ENCODE measurements around the gene CEL. TPM values are rescaled to one million over a fixed set of nuclear protein-coding genes. Genes with fewer than 3 reads are reported as not detected.
A peak's percentile ranks its signal among the peaks of the same experiment; 100 is the strongest.

CEL gene
- total and polyA plus RNA-seq, 5 donors from 2014 or later = 0.37 TPM; not detected in 4

DNA sequence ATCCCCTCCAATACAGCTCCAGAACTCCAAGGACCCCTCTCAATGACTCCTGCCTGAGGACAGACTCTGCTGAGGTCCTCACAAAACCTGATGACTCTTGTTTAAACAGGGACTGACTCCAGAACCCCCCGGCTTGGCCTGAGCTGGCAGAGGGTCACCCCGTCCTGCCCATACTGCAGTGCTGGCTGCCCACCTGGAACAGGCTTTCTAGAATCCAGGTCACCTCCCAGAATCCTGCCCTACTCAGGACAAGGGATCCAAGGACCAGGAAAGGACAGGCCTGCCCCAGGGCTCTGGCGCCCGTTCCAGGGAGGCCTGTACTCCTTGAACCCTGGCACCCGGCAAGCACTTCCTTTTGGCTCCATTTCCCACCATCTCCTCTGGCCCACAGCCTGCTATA is 37.1 kb downstream of the CEL start:
- Histone ChIP-seq H3K36me3 (ENCODE audit: control insufficient read depth, insufficient read depth, low read length) (peaks cover 70% of the 10 kb centered on the region), H3K27ac (ENCODE audit: insufficient read depth, low read length, poor library complexity, severe bottlenecking) (no peak overlapping the region), H3K4me3 (ENCODE audit: low read depth, low read length) (no peak overlapping the region), H3K9me3 (ENCODE audit: control insufficient read depth in 2 of 2, low read length in 2 of 2) (peaks cover 8 to 10% of the 10 kb centered on the region in 2 experiments), H3K4me1 (ENCODE audit: control insufficient read depth, insufficient read depth, low read length, poor library complexity, severe bottlenecking) (no peaks in the 10 kb centered on the region), H3K27me3 (ENCODE audit: control insufficient read depth, insufficient read depth, low read length) (no peaks in the 10 kb centered on the region)
- H3K4me3 Mint-ChIP-seq = no peak overlapping the region
- ATAC-seq (ENCODE audit: low read depth in 2 of 2) (no peak), DNase-seq (no peak)
- peaks cover 0 to 14% (median 4%) of the 10 kb centered on the region in 7 donors for H3K9me3 Mint-ChIP-seq
- H3K36me3 Mint-ChIP-seq = peaks cover 47% of the 10 kb centered on the region
- H3K27me3 Mint-ChIP-seq = no peaks in the 10 kb centered on the region
- H3K4me1 Mint-ChIP-seq = peaks cover 0 to 6% (median 0%) of the 10 kb centered on the region in 4 donors
- no peak overlapping the region for H3K27ac Mint-ChIP-seq

DNA sequence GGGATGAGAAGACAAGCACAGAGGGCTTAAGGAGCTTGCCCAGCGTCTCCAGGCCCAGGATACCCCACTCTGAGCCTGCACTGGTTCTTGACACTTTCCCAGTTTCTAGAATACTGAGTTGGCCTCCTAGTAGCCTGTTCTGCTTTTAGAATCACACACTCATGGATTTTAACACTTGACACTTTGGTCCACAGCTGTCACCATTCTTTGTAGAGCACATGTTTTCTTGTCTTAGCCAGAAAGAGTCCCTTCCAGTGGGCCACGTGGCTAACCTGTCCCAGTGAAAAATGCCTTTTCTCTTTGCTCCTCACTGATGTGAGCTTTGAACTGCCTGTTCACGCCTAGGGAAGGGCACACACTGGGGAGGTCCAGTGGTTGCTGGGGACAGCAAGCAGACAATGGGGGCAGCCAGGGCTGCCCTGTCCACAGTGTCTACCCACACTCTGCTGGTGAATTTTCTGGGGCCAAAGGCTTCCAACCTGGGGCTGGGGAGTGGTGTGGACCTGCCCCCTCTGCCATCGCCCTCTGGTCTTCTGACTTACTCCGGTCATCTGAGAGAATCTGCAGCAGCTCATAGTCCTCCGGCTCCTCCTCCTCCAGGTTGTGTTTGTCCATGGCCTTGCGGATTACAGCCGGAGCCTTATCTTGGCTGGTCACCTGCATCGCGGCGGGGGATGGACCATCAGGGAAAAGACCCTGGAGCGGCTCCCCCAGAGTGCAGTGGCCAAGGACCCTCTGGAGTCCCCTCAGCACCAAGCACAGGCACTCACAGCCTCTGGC is 38.1 kb downstream of the CEL start:
- Histone ChIP-seq H3K4me3 (ENCODE audit: low read depth, low read length) (no peak overlapping the region), H3K36me3 (ENCODE audit: control insufficient read depth, insufficient read depth, low read length) (peaks cover 75% of the 10 kb centered on the region), H3K4me1 (ENCODE audit: control insufficient read depth, insufficient read depth, low read length, poor library complexity, severe bottlenecking) (no peaks in the 10 kb centered on the region), H3K27ac (ENCODE audit: insufficient read depth, low read length, poor library complexity, severe bottlenecking) (no peak overlapping the region), H3K27me3 (ENCODE audit: control insufficient read depth, insufficient read depth, low read length) (no peaks in the 10 kb centered on the region), H3K9me3 (ENCODE audit: control insufficient read depth in 2 of 2, low read length in 2 of 2) (peaks cover 8 to 10% of the 10 kb centered on the region in 2 experiments)
- no peak overlapping the region for H3K27ac Mint-ChIP-seq
- peaks cover 0 to 4% (median 0%) of the 10 kb centered on the region in 4 donors for H3K4me1 Mint-ChIP-seq
- H3K36me3 Mint-ChIP-seq = peaks cover 47% of the 10 kb centered on the region
- DNase-seq (no peak), ATAC-seq (ENCODE audit: low read depth in 2 of 2) (no peak)
- no peaks in the 10 kb centered on the region for H3K27me3 Mint-ChIP-seq
- H3K4me3 Mint-ChIP-seq = no peak overlapping the region
- peaks cover 0 to 13% (median 4%) of the 10 kb centered on the region in 7 donors for H3K9me3 Mint-ChIP-seq

DNA sequence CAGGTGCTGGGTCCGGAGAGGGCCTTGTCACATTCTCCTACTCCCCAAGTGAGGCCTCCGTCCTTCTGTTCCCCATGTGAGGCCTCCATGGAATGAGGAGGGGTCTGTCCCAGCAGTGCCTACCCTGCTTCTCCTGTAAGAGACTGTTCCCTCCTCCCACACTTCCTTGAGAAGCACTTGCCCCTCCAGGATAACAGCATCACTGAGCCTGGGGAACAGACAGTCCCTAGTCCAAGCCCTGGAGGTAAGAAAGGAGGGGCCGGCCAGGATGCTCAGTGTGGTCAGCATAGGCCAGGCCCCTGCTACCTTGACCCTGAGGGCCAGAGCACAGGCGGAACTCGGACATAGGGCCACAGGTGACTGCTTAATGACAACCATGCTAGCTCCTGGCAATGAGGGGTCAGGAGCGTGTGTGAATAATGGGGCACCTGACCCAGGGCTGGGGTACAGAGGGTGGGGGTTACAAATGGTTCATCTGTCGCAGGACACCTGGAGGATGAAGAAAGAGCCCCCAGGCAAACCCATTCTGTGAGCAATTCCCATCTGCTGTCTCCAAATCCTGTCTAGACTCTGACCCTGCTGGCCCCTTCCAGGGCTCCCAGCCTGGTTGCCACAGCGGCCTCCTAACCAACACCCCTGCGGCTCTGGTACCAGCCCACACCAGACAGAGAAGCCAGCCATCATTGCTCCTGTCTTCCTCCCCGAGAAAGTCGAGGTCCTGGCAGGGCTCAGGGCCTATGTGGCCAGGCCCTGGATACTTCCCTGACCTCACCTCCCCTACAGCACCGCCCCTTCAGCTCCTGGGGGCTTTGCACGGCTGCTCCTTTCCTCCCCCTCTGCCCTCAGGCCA is 39.0 kb downstream of the CEL start:
- H3K4me1 ChIP-seq (ENCODE audit: control insufficient read depth, insufficient read depth, low read length, poor library complexity, severe bottlenecking) = no peaks in the 10 kb centered on the region
- Mint-ChIP-seq H3K4me1 (no peaks in the 10 kb centered on the region), H3K36me3 (peaks cover 47% of the 10 kb centered on the region), H3K27ac (no peak overlapping the region), H3K27me3 (no peaks in the 10 kb centered on the region), H3K4me3 (no peak overlapping the region), H3K9me3 (peaks cover 0 to 10% (median 4%) of the 10 kb centered on the region in 7 donors)
- H3K36me3 ChIP-seq (ENCODE audit: control insufficient read depth, insufficient read depth, low read length) = peaks cover 81% of the 10 kb centered on the region
- H3K4me3 ChIP-seq (ENCODE audit: low read depth, low read length) = no peak overlapping the region
- DNase-seq (no peak), ATAC-seq (ENCODE audit: low read depth in 2 of 2) (no peak)
- no peaks in the 10 kb centered on the region for H3K27me3 ChIP-seq (ENCODE audit: control insufficient read depth, insufficient read depth, low read length)
- H3K9me3 ChIP-seq (ENCODE audit: control insufficient read depth in 2 of 2, low read length in 2 of 2) = peaks cover 8 to 10% of the 10 kb centered on the region in 2 experiments
- H3K27ac ChIP-seq (ENCODE audit: insufficient read depth, low read length, poor library complexity, severe bottlenecking) = no peak overlapping the region

DNA sequence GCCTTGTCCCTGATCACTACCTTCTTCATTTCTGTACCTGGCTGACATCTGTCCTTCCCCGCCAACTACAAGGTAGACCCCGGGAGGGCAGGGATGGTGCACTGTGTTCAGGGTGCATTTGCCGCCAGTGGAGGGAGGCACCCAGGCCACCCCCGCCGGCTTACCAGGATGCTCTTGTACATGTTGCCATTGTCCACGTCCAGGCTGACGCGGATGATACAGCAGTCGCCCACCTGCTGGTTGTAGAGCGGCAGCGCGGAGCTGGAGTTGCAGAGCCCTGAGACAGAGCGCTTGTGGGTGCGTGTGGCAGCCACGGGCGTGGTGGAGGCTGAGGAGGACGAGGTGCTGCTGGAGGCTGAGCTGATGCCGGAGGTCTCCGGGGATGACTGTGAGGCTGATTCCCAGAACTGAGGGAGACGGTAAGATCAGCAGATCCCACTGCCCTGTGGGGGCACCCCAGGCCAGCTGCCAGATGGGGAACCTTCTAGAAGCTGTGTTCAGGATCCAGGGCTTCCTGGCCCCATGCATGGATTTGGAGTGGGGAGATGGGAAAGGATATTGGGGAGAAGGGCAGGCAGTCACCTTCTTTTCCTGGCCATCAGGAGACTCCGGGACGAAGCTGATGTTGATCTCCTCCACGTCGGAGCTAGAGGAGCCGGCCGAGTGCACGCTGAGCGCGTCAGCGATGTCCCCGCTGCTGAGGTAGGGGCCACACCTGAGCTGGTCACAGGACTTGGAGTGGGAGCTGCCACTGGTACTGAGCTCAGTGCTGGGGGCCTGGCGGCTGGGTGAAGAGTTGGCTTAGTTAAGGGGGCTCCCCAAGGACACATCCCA is 39.8 kb downstream of the CEL start:
- Histone ChIP-seq H3K4me1 (ENCODE audit: control insufficient read depth, insufficient read depth, low read length, poor library complexity, severe bottlenecking) (no peaks in the 10 kb centered on the region), H3K36me3 (ENCODE audit: control insufficient read depth, insufficient read depth, low read length) (peaks cover 89% of the 10 kb centered on the region), H3K27me3 (ENCODE audit: control insufficient read depth, insufficient read depth, low read length) (no peaks in the 10 kb centered on the region), H3K4me3 (ENCODE audit: low read depth, low read length) (no peak overlapping the region), H3K9me3 (ENCODE audit: control insufficient read depth in 2 of 2, low read length in 2 of 2) (peaks cover 4 to 8% of the 10 kb centered on the region in 2 experiments), H3K27ac (ENCODE audit: insufficient read depth, low read length, poor library complexity, severe bottlenecking) (no peak overlapping the region)
- Mint-ChIP-seq H3K27me3 (no peaks in the 10 kb centered on the region), H3K4me3 (no peak overlapping the region), H3K9me3 (peaks cover 0 to 4% (median 0%) of the 10 kb centered on the region in 7 donors), H3K27ac (peak overlapping the region in 1 of 3 donors; percentile 89), H3K4me1 (no peaks in the 10 kb centered on the region), H3K36me3 (peaks cover 43% of the 10 kb centered on the region)
- no peak for DNase-seq
- ATAC-seq (ENCODE audit: low read depth in 2 of 2) = no peak

DNA sequence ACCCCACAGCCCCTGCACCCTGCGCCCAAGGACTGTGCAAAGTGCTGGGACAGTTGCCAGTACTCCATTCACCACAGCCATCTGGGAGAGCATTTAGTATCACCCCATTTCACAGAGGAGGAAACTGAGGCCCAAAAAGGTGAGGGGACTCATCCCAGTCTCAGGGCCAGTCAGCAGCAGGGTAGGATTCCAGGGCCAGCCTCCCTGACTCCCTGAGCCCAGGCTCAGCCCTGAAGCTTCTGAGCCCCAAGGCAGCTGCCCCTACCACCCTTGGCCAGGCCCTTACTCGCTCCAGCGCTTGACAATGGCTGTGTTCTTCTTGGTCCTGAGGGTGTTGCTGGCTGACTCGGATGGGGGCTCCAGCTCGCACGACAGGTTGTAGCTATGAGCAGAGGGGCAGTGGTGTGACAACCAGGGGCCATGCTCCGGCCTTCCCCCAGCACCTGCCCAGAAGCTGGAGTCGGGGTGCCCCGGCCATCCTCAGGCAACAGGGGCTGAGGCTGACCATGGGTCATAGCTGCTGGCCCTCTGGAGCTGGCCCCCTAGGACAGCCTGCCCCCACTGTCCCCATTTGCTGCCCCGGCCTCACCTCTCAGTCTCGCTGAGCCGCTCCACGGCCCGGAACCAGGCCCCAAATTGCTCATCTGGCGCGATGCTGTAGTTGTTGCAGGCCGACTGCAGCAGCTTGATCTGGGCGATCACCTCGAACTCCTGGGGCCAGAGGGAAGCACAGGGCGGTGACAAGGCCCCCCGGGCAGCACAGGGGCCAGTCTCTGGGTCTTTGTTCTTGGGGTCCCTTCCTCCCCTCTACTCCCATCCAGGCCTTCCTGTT is 40.6 kb downstream of the CEL start:
- H3K4me1 Mint-ChIP-seq = no peaks in the 10 kb centered on the region
- H3K27ac ChIP-seq (ENCODE audit: insufficient read depth, low read length, poor library complexity, severe bottlenecking) = no peak overlapping the region
- no peaks in the 10 kb centered on the region for H3K4me1 ChIP-seq (ENCODE audit: control insufficient read depth, insufficient read depth, low read length, poor library complexity, severe bottlenecking)
- H3K4me3 ChIP-seq (ENCODE audit: low read depth, low read length) = no peak overlapping the region
- no peaks in the 10 kb centered on the region for H3K27me3 Mint-ChIP-seq
- H3K27me3 ChIP-seq (ENCODE audit: control insufficient read depth, insufficient read depth, low read length) = no peaks in the 10 kb centered on the region
- no peak overlapping the region for H3K4me3 Mint-ChIP-seq
- ATAC-seq (ENCODE audit: low read depth in 2 of 2) = no peak
- peak overlapping the region; percentile 29 to 89 (median 66) for H3K27ac Mint-ChIP-seq
- peaks cover 0 to 1% of the 10 kb centered on the region in 2 experiments for H3K9me3 ChIP-seq (ENCODE audit: control insufficient read depth in 2 of 2, low read length in 2 of 2)
- DNase-seq = no peak
- H3K9me3 Mint-ChIP-seq = peaks cover 0 to 4% (median 0%) of the 10 kb centered on the region in 7 donors
- peaks cover 39% of the 10 kb centered on the region for H3K36me3 Mint-ChIP-seq
- peaks cover 92% of the 10 kb centered on the region for H3K36me3 ChIP-seq (ENCODE audit: control insufficient read depth, insufficient read depth, low read length)

DNA sequence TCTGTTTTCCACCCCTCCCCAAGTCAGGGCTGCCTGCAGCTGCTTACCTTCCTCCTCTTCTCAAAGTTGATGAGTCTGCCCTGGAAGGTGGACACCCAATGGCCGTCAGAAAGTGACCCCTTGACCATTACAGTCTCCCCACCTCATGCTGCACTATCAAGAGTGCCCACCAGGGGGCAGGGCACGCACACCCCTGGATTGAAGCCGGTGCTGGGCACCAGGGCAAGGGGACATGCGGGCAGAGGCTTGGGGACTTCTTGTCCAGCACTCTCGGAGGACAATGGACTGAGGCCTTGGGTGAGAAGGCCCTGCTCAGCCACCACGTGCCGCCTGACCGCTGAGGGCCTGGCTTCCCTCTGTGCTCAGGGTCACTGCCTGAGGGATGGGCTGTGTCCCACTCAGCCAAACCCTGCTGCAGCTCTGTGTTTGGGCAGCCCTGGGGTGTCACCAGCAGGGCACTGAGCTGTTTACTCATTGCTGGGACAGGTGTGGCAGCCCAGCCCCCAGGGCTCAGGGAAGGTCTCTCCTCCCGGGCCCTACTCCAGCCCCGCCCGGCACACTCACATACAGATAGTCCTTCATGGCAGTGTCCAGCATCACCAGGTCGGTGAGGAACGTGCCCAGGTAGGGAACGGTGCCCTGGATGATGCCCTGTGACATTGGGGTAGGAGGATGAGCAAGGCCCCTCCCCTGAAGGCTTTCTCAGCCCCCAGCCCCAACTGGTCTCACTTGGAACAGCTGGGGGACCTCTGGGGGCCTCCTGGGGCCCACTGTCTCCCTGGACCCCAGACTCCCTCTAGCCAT is 41.6 kb downstream of the CEL start:
- DNase-seq (peak; percentile 41 to 56 (median 49)), ATAC-seq (ENCODE audit: low read depth in 2 of 2) (peak in 1 of 2 donors; percentile 48)
- Mint-ChIP-seq H3K36me3 (peaks cover 31% of the 10 kb centered on the region), H3K27ac (peak overlapping the region; percentile 29 to 66 (median 60)), H3K9me3 (peaks cover 0 to 4% (median 0%) of the 10 kb centered on the region in 7 donors), H3K27me3 (no peaks in the 10 kb centered on the region), H3K4me3 (no peak overlapping the region), H3K4me1 (no peaks in the 10 kb centered on the region)
- Histone ChIP-seq H3K36me3 (ENCODE audit: control insufficient read depth, insufficient read depth, low read length) (peaks cover 92% of the 10 kb centered on the region), H3K4me3 (ENCODE audit: low read depth, low read length) (no peak overlapping the region), H3K4me1 (ENCODE audit: control insufficient read depth, insufficient read depth, low read length, poor library complexity, severe bottlenecking) (no peaks in the 10 kb centered on the region), H3K27me3 (ENCODE audit: control insufficient read depth, insufficient read depth, low read length) (no peaks in the 10 kb centered on the region), H3K27ac (ENCODE audit: insufficient read depth, low read length, poor library complexity, severe bottlenecking) (no peak overlapping the region), H3K9me3 (ENCODE audit: control insufficient read depth in 2 of 2, low read length in 2 of 2) (no peaks in the 10 kb centered on the region)

Data from CD4-positive, CD25-positive, alpha-beta regulatory T cell (primary cell).